ENCODE data around the gene USP40.

The USP40 gene

DNA sequence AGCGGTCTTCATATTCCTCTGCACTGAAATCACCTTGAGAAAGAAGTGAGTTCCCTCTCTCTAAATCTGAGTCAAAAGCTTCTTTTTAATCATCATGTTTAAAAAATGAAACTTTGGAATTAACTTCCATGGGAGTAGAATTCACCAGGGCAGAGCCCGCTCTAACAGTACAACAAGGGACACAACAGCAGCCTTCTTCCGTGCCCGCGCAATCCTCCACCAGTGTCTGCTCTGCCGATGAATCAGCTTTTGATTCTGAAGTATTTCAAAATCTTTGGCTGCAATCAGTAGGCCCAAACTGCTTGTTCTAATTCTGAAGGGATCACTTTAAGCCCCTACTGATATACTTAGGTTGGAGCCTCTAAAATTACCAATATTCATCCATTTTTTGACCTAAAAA, 76.9 kb downstream of the USP40 start:
- peak; percentile 73 for DNase-seq (ENCODE audit: low read depth)
- H3K4me3 ChIP-seq (ENCODE audit: low read length), result no peak overlapping the region
- TF ChIP-seq, protein P1, sequence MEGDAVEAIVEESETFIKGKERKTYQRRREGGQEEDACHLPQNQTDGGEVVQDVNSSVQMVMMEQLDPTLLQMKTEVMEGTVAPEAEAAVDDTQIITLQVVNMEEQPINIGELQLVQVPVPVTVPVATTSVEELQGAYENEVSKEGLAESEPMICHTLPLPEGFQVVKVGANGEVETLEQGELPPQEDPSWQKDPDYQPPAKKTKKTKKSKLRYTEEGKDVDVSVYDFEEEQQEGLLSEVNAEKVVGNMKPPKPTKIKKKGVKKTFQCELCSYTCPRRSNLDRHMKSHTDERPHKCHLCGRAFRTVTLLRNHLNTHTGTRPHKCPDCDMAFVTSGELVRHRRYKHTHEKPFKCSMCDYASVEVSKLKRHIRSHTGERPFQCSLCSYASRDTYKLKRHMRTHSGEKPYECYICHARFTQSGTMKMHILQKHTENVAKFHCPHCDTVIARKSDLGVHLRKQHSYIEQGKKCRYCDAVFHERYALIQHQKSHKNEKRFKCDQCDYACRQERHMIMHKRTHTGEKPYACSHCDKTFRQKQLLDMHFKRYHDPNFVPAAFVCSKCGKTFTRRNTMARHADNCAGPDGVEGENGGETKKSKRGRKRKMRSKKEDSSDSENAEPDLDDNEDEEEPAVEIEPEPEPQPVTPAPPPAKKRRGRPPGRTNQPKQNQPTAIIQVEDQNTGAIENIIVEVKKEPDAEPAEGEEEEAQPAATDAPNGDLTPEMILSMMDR (IDR thresholded peaks at IDR 0.05; ENCODE audit: insufficient read depth, low read depth, low read length, missing control alignments), result no peak

DNA sequence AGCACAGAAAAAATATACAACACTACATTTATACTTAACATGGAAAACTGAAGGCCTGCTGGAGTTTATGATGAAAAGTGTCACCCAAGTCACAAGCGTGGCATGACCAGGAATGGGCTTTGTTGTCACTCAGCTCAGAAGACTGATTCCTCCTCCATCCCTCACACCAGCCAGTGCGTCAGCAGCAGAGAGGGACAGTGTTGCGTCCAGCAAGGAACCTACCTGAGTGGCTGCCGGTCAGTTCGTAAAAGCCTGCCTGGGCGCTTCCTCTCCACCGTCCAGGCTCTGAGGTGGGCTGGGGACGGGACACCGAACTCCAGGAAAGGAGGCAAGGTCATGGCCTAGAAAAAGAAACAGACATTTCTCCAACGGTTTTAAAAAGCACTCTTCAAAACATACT, 77.4 kb downstream of the USP40 start:
- DNase-seq (ENCODE audit: low read depth), result no peak
- H3K4me3 ChIP-seq (ENCODE audit: low read length), result no peak overlapping the region
- TF ChIP-seq, protein P1 (IDR thresholded peaks at IDR 0.05; ENCODE audit: insufficient read depth, low read depth, low read length, missing control alignments), result no peak

DNA sequence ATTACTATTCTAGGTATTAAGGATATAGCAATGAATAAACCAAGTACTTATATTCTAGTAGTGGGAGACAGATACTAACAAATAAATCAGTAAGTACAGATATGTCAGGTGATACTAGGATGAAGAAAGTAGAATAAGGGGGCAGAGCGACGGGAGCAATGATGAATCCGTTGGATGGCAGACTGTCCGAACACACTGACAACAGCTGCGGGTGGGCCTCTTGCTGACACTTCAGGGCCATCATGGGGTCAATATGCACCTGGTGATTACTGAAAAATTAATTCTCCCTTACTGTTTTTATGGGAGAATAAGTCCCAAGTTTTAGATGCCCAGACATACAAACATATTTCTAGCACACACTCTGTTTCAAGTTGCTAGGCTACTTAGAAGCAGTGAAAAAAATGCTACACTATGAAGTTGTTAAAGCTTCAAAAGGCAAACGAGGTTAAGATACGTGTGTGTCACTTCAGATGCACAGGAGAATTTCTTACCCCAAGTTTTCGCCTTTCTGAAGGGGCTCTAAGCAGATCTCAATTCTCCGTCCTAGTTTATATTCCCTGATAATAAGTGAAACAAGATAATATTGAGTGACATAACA, 78.7 kb downstream of the USP40 start:
- TF ChIP-seq, protein P1 (IDR thresholded peaks at IDR 0.05; ENCODE audit: insufficient read depth, low read depth, low read length, missing control alignments), result no peak
- H3K4me3 ChIP-seq (ENCODE audit: low read length), result no peak overlapping the region
- no peak for DNase-seq (ENCODE audit: low read depth)

DNA sequence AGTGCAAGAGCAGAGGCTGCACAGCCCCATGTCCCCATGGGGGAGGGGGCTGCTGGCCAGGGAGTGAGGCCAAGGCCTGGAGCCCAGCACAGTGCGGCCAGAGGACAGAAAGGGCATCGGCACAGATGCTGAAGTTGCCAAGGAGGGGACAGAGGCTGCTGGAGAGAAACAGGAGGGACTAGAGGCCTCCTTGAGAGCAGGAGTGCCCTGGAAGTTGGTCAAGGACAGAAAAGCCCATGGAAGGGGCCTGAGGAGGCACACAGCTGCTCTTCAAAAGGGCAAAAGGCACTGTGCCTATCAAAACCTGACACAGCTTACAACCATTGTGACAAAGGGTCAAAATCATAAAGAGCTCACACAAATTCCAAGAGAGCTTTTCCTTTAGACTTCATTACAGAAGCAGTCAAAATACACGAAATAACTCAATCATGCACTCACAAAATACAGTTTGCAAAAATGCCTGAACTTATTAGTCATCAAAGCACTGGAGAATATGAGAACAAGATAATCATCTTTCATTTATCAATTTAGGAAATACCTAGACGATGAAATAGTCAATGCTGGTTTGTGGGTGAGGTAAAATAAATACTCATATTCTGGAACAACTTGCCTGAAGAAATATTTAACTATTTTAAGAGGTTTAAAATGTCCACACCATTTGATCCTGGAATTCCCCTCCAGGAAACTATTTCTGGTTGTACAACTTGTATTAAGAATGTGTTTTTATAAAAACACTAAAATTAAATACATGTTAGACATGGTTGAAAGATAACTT, 79.6 kb downstream of the USP40 start:
- TF ChIP-seq, protein P1 (IDR thresholded peaks at IDR 0.05; ENCODE audit: insufficient read depth, low read depth, low read length, missing control alignments), result no peak
- DNase-seq (ENCODE audit: low read depth), result peak; percentile 82
- no peak overlapping the region for H3K4me3 ChIP-seq (ENCODE audit: low read length)

DNA sequence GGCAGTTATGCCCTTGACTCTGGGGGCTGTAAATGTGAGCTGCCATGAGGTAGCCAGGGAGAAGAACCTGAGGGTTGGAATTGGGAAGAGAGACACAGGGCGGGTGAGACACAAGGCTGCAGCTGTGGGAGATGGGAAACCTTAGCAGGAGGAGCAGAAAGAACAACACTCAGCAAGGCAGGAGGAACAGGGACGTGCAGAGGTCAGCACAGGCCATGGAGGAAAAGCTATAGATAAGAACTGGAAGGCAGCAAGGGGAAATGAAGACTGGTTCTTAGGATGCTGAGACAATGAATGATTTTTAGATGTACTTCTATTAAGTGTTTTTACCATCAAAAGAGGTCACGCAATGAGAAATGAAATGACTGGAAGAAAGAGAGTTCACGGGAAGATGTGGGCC, 80.2 kb downstream of the USP40 start:
- DNase-seq (ENCODE audit: low read depth), result no peak
- TF ChIP-seq, protein P1 (IDR thresholded peaks at IDR 0.05; ENCODE audit: insufficient read depth, low read depth, low read length, missing control alignments), result no peak
- no peak overlapping the region for H3K4me3 ChIP-seq (ENCODE audit: low read length)

DNA sequence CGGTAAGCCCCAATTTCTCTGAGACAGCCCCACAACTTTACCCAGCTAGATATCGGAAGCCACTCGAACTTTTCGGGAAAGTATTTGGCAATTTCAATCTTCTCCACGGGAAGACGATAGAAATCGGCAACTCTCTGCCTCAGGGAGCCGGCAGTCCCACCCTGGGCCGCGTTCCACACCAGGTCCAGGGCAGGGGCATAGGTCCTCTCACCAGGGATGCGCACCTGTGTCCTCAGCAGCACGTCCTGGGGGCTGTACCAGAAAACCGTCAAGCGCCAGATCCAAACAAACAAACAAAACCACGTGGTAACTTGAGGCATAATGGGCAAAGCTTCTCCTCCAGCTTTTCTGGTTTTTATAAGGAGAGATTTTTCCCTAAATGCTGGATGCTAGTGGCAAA, 80.9 kb downstream of the USP40 start:
- TF ChIP-seq, protein P1 (IDR thresholded peaks at IDR 0.05; ENCODE audit: insufficient read depth, low read depth, low read length, missing control alignments), result no peak
- no peak overlapping the region for H3K4me3 ChIP-seq (ENCODE audit: low read length)
- DNase-seq (ENCODE audit: low read depth), result no peak

Data from epithelial cell of esophagus (primary cell).